Posterior vena cava (tissue), 2 donors: Measurements from ENCODE around the gene MICU1. TPM values are rescaled to one million over a fixed set of nuclear protein-coding genes. Genes with fewer than 3 reads are reported as not detected.
"Not testable (repeated sequence)": the region's sequence is repeated elsewhere in the genome, so short reads cannot be mapped to it uniquely, and the experiment has no call there.

ENCODE experiments used
- DNase-seq: peaks from one replicate; pipeline ENCODE4 v3.0.0-alpha.2; 2020; ENCODE audit warnings: low spot score
- intact Hi-C, 2 donors: fragments of 100-400 bp; cut with DNase I; formaldehyde crosslinking; loops; one replicate each; pipeline versions ENCODE4 v1.14.1 to v1.14.2; 2022 to 2023
- total RNA-seq, 2 donors: library from RNA; stranded (reverse); fragmentation: NEBNext Ultra II Directional; extraction: Animal tissue kit (Norgen Biotek cat#: 25700); gene quantifications; one replicate each; pipeline ENCODE4 v1.2.1, GENCODE V29; 2021
- donor health status: DM: yes; HTN: yes; CAD: no.
- donor health status: DM: yes; HTN: yes; CAD: no.

The MICU1 gene
- total RNA-seq, 2 donors from 2014 or later, result 57.6 to 58.9 TPM

- no peak for DNase-seq
- intact Hi-C loops, result no loop called here
Observed at GRCh38 chr10:72574636-72575035, 51.2 kb downstream of the MICU1 start.

GRCh38 chr10:72573079-72573478 lies 52.8 kb downstream of the MICU1 start:
- no peak for DNase-seq
- intact Hi-C loops, result no loop called here

GRCh38 chr10:72567889-72568640 lies 57.8 kb downstream of the MICU1 start:
- intact Hi-C loops, result no loop called here
- no peak for DNase-seq

GRCh38 chr10:72567421-72567820 lies 58.5 kb downstream of the MICU1 start:
- intact Hi-C loops, result no loop called here
- no peak for DNase-seq

DNA sequence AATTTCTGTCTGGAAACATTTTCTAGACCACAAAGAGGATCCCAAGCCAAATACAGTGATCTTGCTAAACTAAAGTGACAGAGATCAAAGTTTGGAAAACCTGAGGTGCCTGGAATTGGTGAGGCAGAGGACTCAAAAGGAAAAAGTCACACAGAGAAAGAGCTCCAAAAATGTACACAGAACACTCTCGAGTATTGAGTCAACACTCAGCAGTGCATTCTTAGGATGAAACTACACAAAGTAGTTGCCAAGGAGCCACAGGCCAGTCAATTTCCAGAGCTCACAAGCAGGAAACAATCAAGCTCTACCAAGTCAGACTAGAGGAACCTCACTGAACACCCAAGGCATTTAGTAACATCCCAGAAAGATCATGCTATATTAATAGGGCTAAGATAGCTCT lies 61.3 kb downstream of the MICU1 start:
- DNase-seq, result no peak
- intact Hi-C loops, result no loop called here

GRCh38 chr10:72563327-72563932 lies 62.4 kb downstream of the MICU1 start:
- no peak for DNase-seq
- intact Hi-C loops, result no loop called here

DNA sequence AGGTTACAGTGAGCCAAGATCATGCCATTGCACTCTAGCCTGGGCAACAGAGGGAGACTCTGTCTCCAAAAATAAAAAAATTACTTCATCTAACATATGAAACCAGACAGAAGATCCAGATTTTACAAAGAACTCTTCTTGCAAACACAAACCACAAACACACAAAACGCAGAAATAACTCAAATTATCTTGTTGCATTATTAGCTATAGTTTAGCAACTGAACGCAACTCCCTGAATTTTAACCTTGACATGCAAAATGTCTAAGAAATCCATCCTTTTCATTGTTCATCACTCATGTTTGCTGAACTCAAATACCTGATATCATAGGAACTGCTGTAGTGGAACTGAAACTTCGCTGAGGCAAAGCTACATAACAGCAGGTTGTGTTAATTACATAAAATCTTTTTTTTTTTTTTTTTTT lies 64.1 kb downstream of the MICU1 start:
- intact Hi-C loops, result no loop called here
- no peak for DNase-seq

DNA sequence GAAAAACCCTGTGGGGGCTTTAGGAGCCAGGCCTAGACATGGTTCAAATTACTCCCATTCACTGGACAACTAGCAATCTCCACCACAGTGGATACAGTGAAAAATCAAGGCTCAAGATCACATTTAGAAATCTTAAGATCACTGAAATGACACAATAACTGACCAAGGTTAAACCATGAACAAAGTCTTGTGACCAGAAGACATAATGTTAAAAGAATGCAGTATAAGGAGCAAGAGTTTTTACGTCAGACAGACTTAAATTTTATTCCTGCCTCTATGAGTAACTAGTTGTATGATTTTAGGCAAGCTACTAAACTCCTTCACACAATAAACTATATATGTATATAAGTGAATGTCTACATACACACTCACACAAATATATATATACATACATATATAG lies 68.5 kb downstream of the MICU1 start:
- DNase-seq, result no peak
- intact Hi-C loops, result no loop called here

- DNase-seq, result no peak
- intact Hi-C loops, result no loop called here
Observed at GRCh38 chr10:72552857-72553256, 73.0 kb downstream of the MICU1 start.

DNA sequence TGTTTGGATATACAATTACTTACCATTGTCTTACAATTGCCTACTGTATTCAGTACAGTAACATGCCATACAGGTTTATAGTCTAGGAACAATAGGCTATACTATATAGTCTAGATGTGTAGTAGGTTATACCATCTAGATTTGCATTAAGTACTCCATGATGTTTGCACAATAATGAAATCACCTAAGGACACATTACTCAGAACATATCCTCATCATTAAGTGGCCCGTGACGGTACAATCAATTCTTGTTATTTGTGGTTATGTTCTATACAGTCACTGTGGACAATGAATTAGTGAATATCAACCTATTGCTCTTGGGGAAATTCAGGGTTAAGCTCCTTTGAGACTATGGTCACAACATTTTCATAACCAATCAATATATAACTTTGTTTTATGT lies 75.6 kb downstream of the MICU1 start:
- DNase-seq, result no peak
- intact Hi-C loops, result no loop called here

- intact Hi-C loops, result no loop called here
- DNase-seq, result no peak
Observed at GRCh38 chr10:72545546-72545945, 80.3 kb downstream of the MICU1 start.

DNA sequence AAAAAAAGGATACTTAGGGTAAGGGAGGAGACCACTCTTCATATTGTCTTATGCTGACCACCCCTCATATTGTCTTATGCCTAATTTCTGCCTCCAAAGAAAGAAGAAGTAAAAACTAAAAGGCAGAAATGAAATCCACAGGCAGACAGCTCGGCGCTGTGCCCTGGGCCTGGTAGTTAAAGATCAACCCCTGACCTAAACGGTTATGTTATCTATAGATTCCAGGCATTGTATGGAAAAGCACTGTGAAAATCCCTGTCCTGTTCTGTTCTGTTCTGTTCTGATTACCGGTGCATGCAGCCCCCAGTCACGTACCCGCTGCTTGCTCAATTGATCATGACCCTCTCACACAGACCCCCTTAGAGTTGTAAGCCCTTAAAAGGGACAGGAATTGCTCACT lies 82.0 kb downstream of the MICU1 start:
- intact Hi-C loops, DNase-seq: not testable (repeated sequence)

DNA sequence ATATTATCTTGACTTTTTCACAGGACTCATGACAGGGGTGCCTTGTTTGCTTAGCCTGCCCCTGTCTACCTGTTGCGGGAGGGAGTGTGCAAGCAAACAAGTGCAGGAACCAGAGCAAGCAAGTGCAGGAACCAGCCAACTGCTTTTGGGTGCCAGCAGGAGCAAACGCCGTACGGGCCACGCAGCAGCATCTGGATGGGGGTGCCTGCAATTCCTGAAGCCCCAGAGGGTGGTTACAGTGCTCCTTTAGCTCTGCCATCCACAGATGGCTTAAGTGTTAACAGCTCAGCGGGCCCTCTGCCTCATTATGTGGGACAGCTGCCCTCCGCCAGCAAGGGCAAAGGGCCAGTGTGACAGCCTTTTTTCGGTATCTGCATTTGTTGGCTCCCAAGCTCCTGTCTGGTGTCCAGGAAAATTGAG lies 83.5 kb downstream of the MICU1 start:
- no peak for DNase-seq
- intact Hi-C loops, result no loop called here

DNA sequence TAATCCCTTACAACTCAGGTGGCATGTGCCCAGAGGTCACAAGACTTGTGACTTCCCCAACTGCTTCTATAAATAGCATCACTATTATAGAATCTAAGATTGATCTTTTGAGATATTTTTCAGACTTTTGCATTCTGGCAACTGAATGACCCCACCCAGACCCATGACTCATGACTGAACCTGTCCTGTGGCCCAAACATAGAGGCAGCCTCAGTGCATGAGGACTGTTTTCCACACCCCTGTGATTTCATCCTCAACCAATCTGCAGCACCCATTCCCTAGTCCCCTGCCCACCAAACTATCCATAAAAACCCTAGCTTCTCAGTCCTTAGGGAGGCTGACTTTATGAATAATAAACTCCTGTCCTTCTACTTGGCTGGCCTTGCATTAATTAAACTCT lies 84.5 kb downstream of the MICU1 start:
- intact Hi-C loops, result no loop called here
- DNase-seq, result no peak

DNA sequence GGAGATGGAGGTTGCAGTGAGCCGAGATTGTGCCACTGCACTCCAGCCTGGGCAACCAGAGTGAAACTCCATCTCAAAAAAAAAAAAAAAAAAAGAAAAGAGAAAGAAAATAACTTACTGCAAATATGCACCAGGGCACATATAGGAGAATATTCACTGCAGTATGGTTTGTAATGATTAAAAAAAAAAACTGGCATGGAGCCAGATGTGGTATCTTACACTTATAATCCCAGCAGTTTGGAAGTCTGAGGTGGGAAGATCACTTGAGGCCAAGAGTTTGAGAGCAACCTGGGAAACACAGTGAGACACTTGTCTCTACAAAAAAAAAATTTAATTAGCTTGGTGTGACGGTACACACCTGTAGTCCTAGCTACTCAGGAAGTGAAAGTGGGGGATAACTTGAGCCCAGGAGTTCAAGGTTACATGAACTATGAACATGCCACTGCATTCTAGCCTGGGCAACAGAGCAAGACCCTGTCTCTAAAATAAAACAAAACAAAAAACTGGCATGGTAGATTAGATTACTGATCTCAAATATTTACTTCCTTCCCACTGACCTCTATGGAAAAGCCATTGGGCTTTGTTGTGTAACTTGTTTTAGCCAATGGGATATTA lies 85.6 kb downstream of the MICU1 start:
- no peak for DNase-seq
- intact Hi-C loops, result no loop called here

GRCh38 chr10:72539137-72539536 lies 86.7 kb downstream of the MICU1 start:
- DNase-seq, result no peak
- intact Hi-C loops, result no loop called here

- intact Hi-C loops, result no loop called here
- DNase-seq, result no peak
Observed at GRCh38 chr10:72525689-72526088, 100.2 kb downstream of the MICU1 start.

DNA sequence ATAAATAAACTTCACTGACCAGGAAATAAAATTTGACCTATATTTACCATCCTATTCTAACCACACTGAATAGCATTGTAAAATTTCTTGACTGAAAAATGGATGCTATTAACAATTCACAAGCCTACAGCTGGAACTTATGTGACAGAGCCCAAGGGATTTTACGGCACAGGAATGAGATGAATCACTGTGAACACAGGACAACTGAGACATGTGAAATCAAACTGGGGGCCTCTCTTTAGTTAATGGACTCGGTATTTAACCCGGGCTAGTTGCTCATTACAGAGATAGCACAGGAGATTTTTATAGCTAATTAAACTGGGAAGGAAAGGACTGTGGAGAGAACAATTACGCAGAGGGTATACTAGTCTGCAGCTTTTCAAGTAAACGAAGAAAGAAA lies 100.6 kb downstream of the MICU1 start:
- intact Hi-C loops, result no loop called here
- DNase-seq, result no peak

DNA sequence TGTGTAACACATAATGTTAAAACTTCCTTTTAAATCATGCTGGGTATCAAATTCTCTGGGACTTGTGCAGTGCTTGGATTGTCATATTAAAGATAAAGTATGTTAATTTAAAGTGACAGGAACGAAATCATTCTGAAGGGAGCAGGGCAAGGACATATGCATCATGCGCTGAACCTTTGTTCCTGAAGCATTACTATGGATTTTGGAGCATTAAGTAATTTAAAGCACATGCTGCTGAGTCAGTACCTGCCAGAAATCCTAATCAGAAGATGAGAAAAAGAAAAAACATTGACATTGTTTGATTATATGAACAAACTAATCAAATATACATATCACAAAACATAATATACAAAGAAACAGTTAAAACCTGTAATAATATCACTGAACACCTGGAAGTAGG lies 101.4 kb downstream of the MICU1 start:
- intact Hi-C loops, result no loop called here

GRCh38 chr10:72523932-72524396 lies 101.9 kb downstream of the MICU1 start:
- intact Hi-C loops, result no loop called here

More for the DNA sequence above, 101.4 kb downstream of the MICU1 start:
- DNase-seq, result no peak

DNA sequence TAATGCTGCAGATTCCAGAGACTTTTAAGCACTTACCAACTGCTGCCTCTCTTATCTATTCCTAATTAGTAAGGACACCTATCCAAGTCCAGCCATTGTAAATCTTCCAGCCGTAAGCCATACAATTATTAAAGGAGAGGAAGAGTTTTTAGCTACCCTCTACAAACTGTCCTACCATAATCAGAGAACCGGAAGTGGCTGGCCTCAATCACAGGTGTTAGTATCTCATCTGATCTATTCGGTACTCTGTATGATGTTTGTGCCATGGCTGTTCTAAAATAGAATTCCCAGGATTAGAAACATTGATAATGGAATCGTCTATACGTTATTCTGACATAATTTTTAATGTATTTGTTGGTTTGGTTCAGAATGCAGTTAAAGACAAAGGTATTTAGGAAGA lies 102.8 kb downstream of the MICU1 start:
- intact Hi-C loops, result no loop called here
- DNase-seq, result no peak

More at GRCh38 chr10:72523932-72524396, 101.9 kb downstream of the MICU1 start:
- DNase-seq, result no peak
